Hippocampal formation (tissue), 2 donors: Measurements from ENCODE around the gene KCNAB2.
"Not testable (repeated sequence)": the region's sequence is repeated elsewhere in the genome, so short reads cannot be mapped to it uniquely, and the experiment has no call there.

Source experiments
- DNase-seq, 2 donors: peaks; one replicate each; lab custom pipeline; 2025; lab: John Stamatoyannopoulos, UW

The KCNAB2 gene

GRCh38 chr1:6054596-6054995, 8.9 kb downstream of the KCNAB2 start:
- no peak for DNase-seq

DNA sequence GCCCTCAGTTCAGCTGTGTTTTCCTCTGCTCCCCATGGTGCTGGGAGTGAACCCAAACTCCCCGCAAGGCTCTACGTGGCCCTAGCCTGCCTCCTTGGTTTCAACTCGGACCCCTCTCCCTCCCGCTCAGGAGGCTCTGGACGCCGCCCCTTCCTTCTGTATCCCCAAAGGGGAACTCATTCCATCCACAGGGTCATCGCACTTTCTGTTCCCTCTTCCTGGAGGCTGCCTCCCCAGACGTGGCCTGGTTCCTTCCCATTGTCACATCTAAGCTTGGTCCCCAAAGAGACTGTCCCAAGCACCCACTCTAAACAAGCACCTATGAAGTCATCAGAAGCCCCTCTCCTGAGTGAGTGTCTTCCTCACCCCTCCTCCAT, 10.9 kb downstream of the KCNAB2 start:
- no peak for DNase-seq

DNA sequence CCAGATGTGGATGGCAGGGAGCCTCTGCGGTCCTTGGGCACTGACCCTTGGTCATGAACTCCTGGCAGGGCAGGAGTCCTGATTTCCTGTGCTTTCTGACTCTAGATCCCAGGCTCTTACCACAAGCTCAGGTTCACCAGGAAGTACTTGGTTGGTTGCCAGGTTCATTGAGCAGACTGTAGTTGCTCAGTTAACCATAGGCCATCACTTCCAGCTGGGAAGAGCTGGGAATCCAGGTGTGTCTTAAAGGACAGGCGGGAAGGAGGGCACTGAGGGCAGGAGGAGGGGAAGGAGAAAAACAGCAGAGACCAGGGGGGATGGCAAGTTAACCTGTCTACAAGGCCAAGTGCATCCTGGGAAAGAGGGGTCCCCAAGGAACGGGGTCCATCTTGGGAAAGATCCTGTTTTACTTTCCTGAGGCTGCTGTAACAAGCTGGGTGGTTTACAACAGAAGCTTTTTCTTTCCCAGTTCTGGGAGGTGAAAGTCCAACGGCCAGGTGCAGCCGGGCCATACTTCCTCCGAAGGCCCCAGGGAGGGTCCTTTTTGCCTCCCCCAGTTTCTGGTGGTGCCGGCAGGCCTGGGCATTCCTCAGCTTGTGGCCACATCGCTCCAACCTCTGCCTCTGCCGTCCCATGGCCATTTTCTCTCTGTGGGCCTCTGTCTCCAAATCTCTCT, 11.6 kb downstream of the KCNAB2 start:
- DNase-seq = no peak

DNA sequence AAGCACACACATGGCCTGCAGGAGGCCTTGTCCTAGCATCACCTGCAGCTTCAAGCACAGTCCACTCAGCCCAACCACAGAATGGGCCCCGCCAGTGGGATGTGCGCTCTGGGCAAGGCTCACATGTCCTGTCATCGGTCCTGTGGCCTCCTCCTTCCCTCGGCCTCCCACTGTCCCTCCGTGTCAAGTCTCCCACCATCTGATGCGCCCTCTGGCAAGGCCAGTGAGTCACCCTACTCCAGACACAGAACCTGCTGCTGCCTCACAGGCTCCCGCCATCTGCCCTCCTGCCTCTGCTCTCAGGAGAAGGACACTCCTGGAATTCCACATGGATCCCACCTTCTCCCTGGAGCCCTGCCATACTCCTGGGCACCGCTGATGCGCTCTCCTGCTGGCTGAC, 14.2 kb downstream of the KCNAB2 start:
- DNase-seq = no peak

GRCh38 chr1:6062670-6063069, 17.0 kb downstream of the KCNAB2 start:
- no peak for DNase-seq

DNA sequence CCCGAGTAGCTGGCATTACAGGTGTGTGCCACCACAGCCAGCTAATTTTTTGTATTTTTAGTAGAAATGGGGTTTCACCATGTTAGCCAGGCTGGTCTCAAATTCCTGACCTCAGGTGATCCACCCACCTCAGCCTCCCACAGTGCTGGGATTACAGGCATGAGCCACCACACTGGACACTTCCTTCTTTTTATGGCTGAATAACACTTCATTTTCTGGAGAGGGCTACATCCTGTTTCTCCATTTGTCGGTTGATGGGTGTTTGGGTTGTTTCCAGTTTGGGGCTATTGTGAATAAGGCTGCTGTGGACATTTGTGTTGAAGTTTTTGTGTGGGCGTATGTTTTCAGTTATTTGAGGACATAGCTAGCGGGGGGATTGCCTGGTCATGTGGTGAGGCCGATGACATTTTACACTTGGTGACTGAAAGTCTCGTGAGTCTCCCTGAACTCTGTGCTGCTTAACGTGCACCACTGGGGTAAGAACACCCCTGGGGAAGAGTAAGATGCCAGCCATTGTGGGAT, 17.9 kb downstream of the KCNAB2 start:
- DNase-seq = not testable (repeated sequence)

GRCh38 chr1:6065093-6065858, 19.6 kb downstream of the KCNAB2 start:
- DNase-seq = no peak

- no peak for DNase-seq
Observed at GRCh38 chr1:6066680-6067079, 21.0 kb downstream of the KCNAB2 start.

GRCh38 chr1:6068073-6068472, 22.4 kb downstream of the KCNAB2 start:
- DNase-seq = no peak

GRCh38 chr1:6068932-6069331, 23.2 kb downstream of the KCNAB2 start:
- DNase-seq = no peak

- DNase-seq = no peak
Observed at GRCh38 chr1:6069573-6069972, 23.9 kb downstream of the KCNAB2 start.

- no peak for DNase-seq
Observed at GRCh38 chr1:6070450-6070974, 24.8 kb downstream of the KCNAB2 start.

- DNase-seq = no peak
Observed at GRCh38 chr1:6071219-6071618, 25.5 kb downstream of the KCNAB2 start.

DNA sequence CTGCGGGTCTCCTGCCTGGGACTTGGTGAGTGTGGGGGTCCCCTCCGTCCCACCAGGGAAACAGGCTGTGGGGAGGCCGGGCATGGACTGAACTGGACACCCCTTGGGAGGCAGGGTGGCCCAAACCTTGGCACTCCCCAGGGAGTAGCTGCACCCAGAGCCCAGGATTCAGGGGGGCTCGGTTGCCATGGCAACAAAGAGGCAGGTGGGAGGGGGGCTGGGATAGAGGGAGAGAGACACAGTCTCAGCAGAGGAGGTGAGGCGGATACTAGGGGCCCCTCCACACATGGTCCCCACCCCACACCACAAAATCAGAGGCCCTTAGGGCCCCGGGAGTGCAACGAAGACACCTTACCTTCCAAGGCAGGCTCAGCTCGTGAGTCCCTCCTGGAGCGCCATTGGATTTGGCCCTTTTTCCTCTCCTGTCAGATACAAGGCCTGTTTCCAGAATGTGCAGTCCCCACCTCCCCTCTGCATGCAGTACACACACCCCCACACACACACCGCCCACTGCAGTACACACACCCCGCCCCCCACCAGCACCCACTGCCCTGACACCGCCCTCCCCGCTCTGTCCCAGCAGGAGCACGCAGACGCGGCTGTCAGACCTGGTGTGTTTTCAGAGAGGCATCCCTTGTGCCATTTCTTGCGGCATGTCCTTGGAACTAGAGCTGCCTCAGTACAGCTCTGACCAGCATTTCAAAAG, 27.2 kb downstream of the KCNAB2 start:
- DNase-seq = no peak

- no peak for DNase-seq
Observed at GRCh38 chr1:6073480-6074053, 27.9 kb downstream of the KCNAB2 start.

DNA sequence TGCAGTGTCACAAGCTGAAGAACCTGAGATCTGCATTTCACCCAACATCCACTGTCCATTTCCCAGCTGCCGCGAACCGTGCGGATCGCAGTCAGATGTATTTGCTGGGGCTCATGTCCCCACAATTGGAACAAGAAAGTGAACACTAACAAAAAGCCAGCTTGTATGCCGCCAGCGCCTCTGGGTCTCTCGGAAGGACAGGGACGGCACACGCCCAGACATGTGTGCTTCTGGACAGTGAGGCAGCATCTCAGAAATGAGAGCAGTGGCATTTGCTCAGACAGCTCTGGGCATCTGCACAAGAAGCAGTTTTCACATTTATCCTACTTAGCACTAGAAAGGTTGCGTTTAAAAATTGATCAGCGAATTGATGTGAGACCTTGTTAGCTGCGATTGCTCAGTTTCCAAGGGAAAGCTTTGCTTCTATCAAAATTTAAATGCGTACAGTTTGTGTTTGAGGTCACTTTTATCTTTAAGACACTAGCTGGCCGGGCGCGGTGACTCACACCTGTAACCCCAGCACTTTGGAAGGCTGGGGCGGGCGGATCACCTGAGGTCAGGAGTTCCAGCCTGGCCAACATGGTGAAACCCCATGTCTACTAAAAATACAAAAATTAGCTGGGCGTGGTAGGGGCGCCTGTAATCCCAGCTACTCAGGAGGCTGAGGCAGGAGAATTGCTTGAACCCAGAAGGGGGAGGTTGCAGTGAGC, 28.7 kb downstream of the KCNAB2 start:
- no peak for DNase-seq

GRCh38 chr1:6075748-6076147, 30.1 kb downstream of the KCNAB2 start:
- DNase-seq = no peak

GRCh38 chr1:6077061-6077460, 31.4 kb downstream of the KCNAB2 start:
- DNase-seq = not testable (repeated sequence)

DNA sequence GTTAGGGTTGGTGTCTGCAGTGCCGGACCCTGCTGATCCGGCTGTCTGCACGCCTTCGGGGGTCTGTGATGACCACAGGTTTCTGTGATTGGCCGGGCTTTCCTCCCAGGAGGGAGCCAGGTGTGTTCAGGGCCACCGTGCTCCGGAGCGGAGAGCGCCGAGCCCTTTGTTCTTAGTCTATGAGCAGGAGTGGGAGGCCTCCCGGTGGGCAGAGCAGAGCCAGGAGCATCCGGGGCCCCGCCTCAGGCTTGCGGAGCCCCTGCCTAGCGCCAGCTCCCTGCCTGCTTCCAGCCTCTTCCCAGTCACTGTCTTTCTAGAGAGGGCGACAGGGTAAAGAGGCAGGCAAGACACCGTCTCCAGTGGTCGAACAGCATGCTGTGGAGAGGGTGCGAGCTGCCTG, 31.8 kb downstream of the KCNAB2 start:
- DNase-seq = no peak

DNA sequence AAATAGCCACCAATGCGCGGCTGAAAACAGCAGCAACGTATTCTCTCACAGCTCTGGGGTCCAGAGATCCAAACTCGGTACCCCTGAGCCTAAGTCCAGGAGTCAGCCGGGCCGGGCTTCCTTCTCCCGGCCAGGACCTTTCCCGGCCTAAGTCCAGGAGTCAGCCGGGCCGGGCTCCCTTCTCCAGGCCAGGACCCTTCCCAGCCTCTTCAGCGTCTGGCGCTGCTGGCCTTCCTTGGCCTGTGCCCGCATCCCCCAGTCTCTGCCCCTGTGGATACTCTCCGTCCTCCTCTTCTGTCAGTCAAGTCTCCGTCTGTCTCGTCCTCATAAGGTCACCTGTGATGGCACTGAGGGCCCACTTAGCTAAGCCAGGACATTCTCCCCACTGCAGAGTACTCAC, 32.2 kb downstream of the KCNAB2 start:
- DNase-seq = no peak

GRCh38 chr1:6080469-6080868, 34.8 kb downstream of the KCNAB2 start:
- peak in 1 of 2 donors; percentile 28 for DNase-seq

DNA sequence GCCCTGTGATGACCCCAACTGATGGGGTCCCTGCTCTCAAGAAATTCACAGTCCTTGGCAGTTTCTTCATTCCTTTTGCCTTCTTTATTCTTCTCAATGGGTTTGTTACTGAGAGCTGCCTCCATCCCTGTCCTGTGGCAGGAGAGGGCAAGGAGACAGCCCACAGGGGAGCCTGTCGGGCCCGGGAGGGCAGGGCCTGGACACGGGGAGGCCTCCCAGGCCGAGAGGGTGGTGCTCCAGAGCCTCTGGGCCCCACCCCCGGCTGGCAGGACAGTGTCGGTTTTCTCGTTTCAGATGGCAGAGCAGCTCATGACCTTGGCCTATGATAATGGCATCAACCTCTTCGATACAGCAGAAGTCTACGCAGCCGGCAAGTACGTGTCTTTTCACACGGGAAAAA, 36.2 kb downstream of the KCNAB2 start:
- no peak for DNase-seq
